ENCODE data around the gene SHISA7.

- TF ChIP-seq, protein P1, sequence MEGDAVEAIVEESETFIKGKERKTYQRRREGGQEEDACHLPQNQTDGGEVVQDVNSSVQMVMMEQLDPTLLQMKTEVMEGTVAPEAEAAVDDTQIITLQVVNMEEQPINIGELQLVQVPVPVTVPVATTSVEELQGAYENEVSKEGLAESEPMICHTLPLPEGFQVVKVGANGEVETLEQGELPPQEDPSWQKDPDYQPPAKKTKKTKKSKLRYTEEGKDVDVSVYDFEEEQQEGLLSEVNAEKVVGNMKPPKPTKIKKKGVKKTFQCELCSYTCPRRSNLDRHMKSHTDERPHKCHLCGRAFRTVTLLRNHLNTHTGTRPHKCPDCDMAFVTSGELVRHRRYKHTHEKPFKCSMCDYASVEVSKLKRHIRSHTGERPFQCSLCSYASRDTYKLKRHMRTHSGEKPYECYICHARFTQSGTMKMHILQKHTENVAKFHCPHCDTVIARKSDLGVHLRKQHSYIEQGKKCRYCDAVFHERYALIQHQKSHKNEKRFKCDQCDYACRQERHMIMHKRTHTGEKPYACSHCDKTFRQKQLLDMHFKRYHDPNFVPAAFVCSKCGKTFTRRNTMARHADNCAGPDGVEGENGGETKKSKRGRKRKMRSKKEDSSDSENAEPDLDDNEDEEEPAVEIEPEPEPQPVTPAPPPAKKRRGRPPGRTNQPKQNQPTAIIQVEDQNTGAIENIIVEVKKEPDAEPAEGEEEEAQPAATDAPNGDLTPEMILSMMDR (IDR thresholded peaks at IDR 0.05): no peak
- TF ChIP-seq ZFX (IDR thresholded peaks at IDR 0.05; ENCODE audit: borderline replicate concordance): no peak
These were observed 17.7 kb upstream of the SHISA7 start for GRCh38 chr19:55460670-55461258.

Measured in 22Rv1 (cell line).